K562 (cell line): Measurements from ENCODE around the gene ZBED4. TPM values are rescaled to one million over a fixed set of nuclear protein-coding genes. Genes with fewer than 3 reads are reported as not detected.

Source experiments
- ATAC-seq: fragments of 200-7000 bp; cut with Tn5 transposase; 3 replicates; pipeline ENCODE4 v1.9.1; 2020; ENCODE audit warnings: moderate library complexity
- BruUV-seq: library from RNA; stranded (reverse); fragments of 400-500 nt; replicated peaks from 2 replicates; lab custom pipeline; 2021; lab: Mats Ljungman, UMichigan
- CTCF ChIA-PET: fragments of 300-600 bp; formaldehyde crosslinking; extraction: SDS; loops from one replicate; lab custom pipeline; 2021; ENCODE audit warnings: low intra/inter-chr PET ratio; lab: Yijun Ruan, JAX
- POLR2A ChIA-PET: fragments of 300-600, 350-650 bp; sonication (Branson Sonifier 250); formaldehyde crosslinking; extraction: SDS; loops from one replicate; lab custom pipeline; 2021; ENCODE audit warnings: antibody characterized with exemption, inconsistent platforms; lab: Yijun Ruan, JAX
- DNase-seq, 4 experiments: peaks; one replicate each; pipeline versions ENCODE4 v3.0.0 to v3.0.0-alpha.2; 2011 to 2018; ENCODE audit warnings: low spot score in 3 of 4, mixed read lengths in 3 of 4; ENCODE audit errors: extremely low read depth in 1 of 4
- FAIRE-seq: peaks from 2 replicates; lab custom pipeline; 2011; peaks lifted over from hg19 to GRCh38; lab: Jason Lieb, UNC
- H2AFZ ChIP-seq: 2 replicates; pipeline ENCODE4 v1.6.0; 2011; ENCODE audit warnings: low read depth, low read length, control low read depth, inconsistent platforms
- H3K27ac ChIP-seq: fragments of 200-600 bp; 3 replicates; pipeline ENCODE4 v1.8.0; 2011; ENCODE audit warnings: low read depth, mild to moderate bottlenecking, control low read depth, inconsistent platforms, low read length, moderate library complexity, mixed read lengths; ENCODE audit errors: extremely low read depth
- H3K27me3 ChIP-seq, 2 experiments: fragments of 300-600 bp in 1 of 2; 2 replicates in 1 of 2; 3 replicates in 1 of 2; pipeline versions ENCODE4 v1.6.0 to v1.8.0; 2011; ENCODE audit warnings: inconsistent platforms in 2 of 2, low read length in 2 of 2, mild to moderate bottlenecking in 1 of 2, mixed read lengths in 1 of 2, moderate library complexity in 1 of 2; ENCODE audit not compliant: control insufficient read depth in 2 of 2, insufficient read depth in 2 of 2
- H3K36me3 ChIP-seq: fragments of 300-600 bp; 3 replicates; pipeline ENCODE4 v1.8.0; 2011; ENCODE audit warnings: mild to moderate bottlenecking, low read length, inconsistent platforms; ENCODE audit not compliant: control insufficient read depth, insufficient read depth
- H3K4me1 ChIP-seq, 2 experiments: fragments of 200-600 bp in 1 of 2; replicated peaks in 1 of 2; 2 replicates in 1 of 2; 3 replicates in 1 of 2; pipeline versions ENCODE4 v1.5.1 to v1.8.0; 2011; ENCODE audit warnings: inconsistent platforms in 2 of 2, low read length in 2 of 2, mild to moderate bottlenecking in 1 of 2, mixed read lengths in 1 of 2, moderate library complexity in 1 of 2; ENCODE audit not compliant: control insufficient read depth in 2 of 2, insufficient read depth in 2 of 2
- H3K4me2 ChIP-seq: 2 replicates; pipeline ENCODE4 v1.6.1; 2011; ENCODE audit warnings: low read length, control low read depth, inconsistent platforms, mixed read lengths; ENCODE audit not compliant: insufficient read depth
- H3K4me3 ChIP-seq: fragments of 200-600 bp; sonication (generic), shearing (Covaris generic); 2 replicates; pipeline ENCODE4 v1.5.1; 2016; ENCODE audit warnings: control low read depth, inconsistent platforms
- H3K79me2 ChIP-seq: fragments of 200-600 bp; 3 replicates; pipeline ENCODE4 v1.8.0; 2011; ENCODE audit warnings: low read length, inconsistent platforms; ENCODE audit not compliant: control insufficient read depth, insufficient read depth
- H3K9ac ChIP-seq, 2 experiments: 2 replicates each; pipeline versions ENCODE4 v1.6.0 to v1.6.1; 2011; ENCODE audit warnings: low read depth in 2 of 2, low read length in 2 of 2, control low read depth in 1 of 2, inconsistent platforms in 1 of 2, mild to moderate bottlenecking in 1 of 2, mixed read lengths in 1 of 2; ENCODE audit not compliant: insufficient read depth in 1 of 2
- H3K9me1 ChIP-seq: one replicate; pipeline ENCODE4 v1.6.0; 2011; ENCODE audit warnings: inconsistent platforms, mild to moderate bottlenecking, low read length, moderate library complexity; ENCODE audit not compliant: control insufficient read depth, insufficient read depth
- H3K9me3 ChIP-seq: replicated peaks from 2 replicates; pipeline ENCODE4 v1.5.1; 2011; ENCODE audit warnings: low read depth, low read length, inconsistent platforms; ENCODE audit not compliant: control insufficient read depth, insufficient read depth
- H4K20me1 ChIP-seq: replicated peaks from 2 replicates; pipeline ENCODE4 v1.6.1; 2011; ENCODE audit warnings: low read length, inconsistent platforms, mixed read lengths; ENCODE audit not compliant: control insufficient read depth, insufficient read depth
- EP400 ChIP-seq: fragments of 450-650 bp; IDR thresholded peaks from 2 replicates; pipeline ENCODE4 v1.6.1; 2017; ENCODE audit warnings: antibody characterized with exemption, mild to moderate bottlenecking, moderate library complexity
- POLR2G ChIP-seq: fragments of 200-400 bp; formaldehyde crosslinking; IDR thresholded peaks from 2 replicates; pipeline ENCODE4 v1.6.1; 2017; ENCODE audit warnings: low read depth, mild to moderate bottlenecking, antibody characterized with exemption, low read length, moderate library complexity
- RBBP5 ChIP-seq: fragments of 200-600 bp; sonication (generic); IDR thresholded peaks from 2 replicates; pipeline ENCODE4 v1.6.1; 2012; ENCODE audit warnings: borderline replicate concordance, mild to moderate bottlenecking, low read length, control low read depth, inconsistent platforms; ENCODE audit not compliant: insufficient read depth, poor library complexity, severe bottlenecking
- SIN3B ChIP-seq: fragments of 450-650 bp; IDR thresholded peaks from 2 replicates; pipeline ENCODE4 v1.6.1; 2017; ENCODE audit warnings: low read depth, mild to moderate bottlenecking, moderate library complexity
- TAF7 ChIP-seq: fragments of 450-650 bp; IDR thresholded peaks from 2 replicates; pipeline ENCODE4 v1.6.1; 2016; ENCODE audit warnings: missing genetic modification characterization, missing compliant biosample characterization
- ZFX ChIP-seq: sonication (generic); formaldehyde crosslinking; IDR thresholded peaks from 2 replicates; pipeline ENCODE4 v1.8.0; 2022; ENCODE audit warnings: mild to moderate bottlenecking, missing genetic modification reagents, moderate library complexity
- ZNF12 ChIP-seq: sonication (generic); formaldehyde crosslinking; IDR thresholded peaks from 2 replicates; pipeline ENCODE4 v1.4.0; 2020; ENCODE audit warnings: mild to moderate bottlenecking, missing genetic modification reagents
- WGBS: fragments of 100-300 bp; shearing (Covaris generic); methylation state at CpG from one replicate; pipeline ENCODE4 v1.1.6; 2016; ENCODE audit warnings: low coverage, mixed read lengths; ENCODE audit not compliant: insufficient coverage; ENCODE audit errors: missing lambda C conversion rate; 5-methylcytosine and 5-hydroxymethylcytosine counted together
- in situ Hi-C: fragments of 300-500 bp; cut with MboI; formaldehyde crosslinking; loops from 4 replicates; pipeline ENCODE4 v1.15.0; 2018; ENCODE audit warnings: inconsistent platforms, mixed read lengths
- intact Hi-C: fragments of 100-400 bp; cut with micrococcal nuclease; formaldehyde crosslinking; loops from 2 replicates; pipeline ENCODE4 v1.14.2; 2022
- polyA plus RNA-seq, 8 experiments: library from polyadenylated mRNA; depleted of rRNA in 4 of 8; stranded (reverse) in 5 of 8; unstranded in 3 of 8; fragments of >200 nt; fragmentation: Nextera tagmentation in 2 of 8; fragmentation: Illumina TruSeq in 1 of 8; extraction: Ambion mirVana in 2 of 8; extraction: Trizol in 1 of 8; gene quantifications; 2 replicates each; pipeline versions ENCODE4 v1.2.1 to v1.2.3, GENCODE V29; 2011 to 2014; ENCODE audit warnings: inconsistent platforms in 1 of 8, missing spikeins in 1 of 8
- total RNA-seq, 7 experiments: library from RNA; depleted of rRNA in 6 of 7; stranded (reverse); fragments of >200 nt in 6 of 7; fragmentation: Illumina TruSeq in 2 of 7; extraction: Trizol in 2 of 7; gene quantifications; 2 replicates each; pipeline versions ENCODE4 v1.2.1 to v1.2.3, GENCODE V29; 2011 to 2021; ENCODE audit warnings: low replicate concordance in 1 of 7
- TF ChIP-seq, protein P1 (sequence below): IDR thresholded peaks from 2 replicates; pipeline ENCODE4 v1.6.1; 2016; ENCODE audit warnings: missing genetic modification characterization, missing compliant biosample characterization
- TF ChIP-seq, protein P2 (sequence below): fragments of 450-650 bp; IDR thresholded peaks from 2 replicates; pipeline ENCODE4 v1.6.1; 2017; ENCODE audit warnings: antibody characterized with exemption
- TF ChIP-seq, protein P3 (sequence below), 2 experiments: IDR thresholded peaks; 2 replicates each; pipeline ENCODE4 v1.6.1; 2011; ENCODE audit warnings: borderline replicate concordance in 1 of 2, control low read depth in 1 of 2, low read depth in 1 of 2, low read length in 1 of 2, mild to moderate bottlenecking in 1 of 2, mixed read lengths in 1 of 2, moderate library complexity in 1 of 2; ENCODE audit not compliant: insufficient read depth in 1 of 2, insufficient read length in 1 of 2, poor library complexity in 1 of 2, severe bottlenecking in 1 of 2; ENCODE audit errors: extremely low read depth in 1 of 2
- TF ChIP-seq, protein P4 (sequence below), 2 experiments: fragments of 200-800 bp in 1 of 2; sonication (Bioruptor generic) in 1 of 2; sonication (generic) in 1 of 2; formaldehyde crosslinking in 1 of 2; IDR thresholded peaks in 1 of 2; conservative IDR thresholded peaks in 1 of 2; 2 replicates each; pipeline versions ENCODE4 v1.5.0 to v1.6.1; 2016 to 2020; ENCODE audit warnings: missing compliant biosample characterization in 1 of 2, missing genetic modification characterization in 1 of 2, missing genetic modification reagents in 1 of 2

ZBED4 gene
- total and polyA plus RNA-seq, 9 of the 15 experiments (the other 6 are each of a cell fraction or from before 2014, with no cell fraction given): 1.5 to 16.8 (median 7.4) TPM

DNA sequence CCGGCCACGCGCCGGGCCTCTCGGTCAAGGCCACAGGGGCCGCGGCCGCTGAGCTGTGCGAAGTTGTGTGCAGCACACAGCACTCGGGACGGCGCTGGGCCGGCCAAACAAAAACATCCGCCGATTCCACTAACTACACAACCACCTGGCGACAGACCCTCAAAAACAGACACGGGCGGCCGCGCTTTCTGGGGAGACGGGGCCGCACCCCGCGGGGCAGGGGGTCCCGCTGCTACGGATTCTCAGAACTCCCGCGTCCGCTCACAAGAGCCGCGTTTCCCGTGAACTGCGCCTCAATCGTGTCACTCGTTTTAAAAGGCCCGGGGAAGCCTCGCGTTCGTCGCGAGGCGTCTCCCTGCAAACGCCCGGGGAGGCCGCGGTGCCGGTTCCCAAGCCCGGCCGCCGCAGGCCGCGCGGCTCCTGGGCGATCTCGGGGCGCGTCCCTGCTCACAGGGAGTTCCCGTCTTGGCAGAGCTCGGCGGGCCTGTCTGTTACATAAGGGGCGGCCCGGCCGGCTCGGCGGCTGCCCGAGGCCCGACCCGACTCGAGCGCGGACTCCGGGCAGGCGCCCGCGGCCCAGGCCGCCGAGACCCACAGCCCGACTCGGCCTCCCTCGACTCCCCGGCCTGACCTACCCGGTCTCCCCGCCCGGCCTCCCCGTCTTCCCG lies 26.9 kb upstream of the ZBED4 start:
- Histone ChIP-seq H3K27ac (peak overlapping the region; percentile 82), H3K4me1 (peaks cover 7 to 51% of the 10 kb centered on the region in 2 experiments; a peak in 4 of 5 replicates), H3K4me2 (peak overlapping the region; percentile 87), H3K4me3 (peak overlapping the region; percentile 65), H3K36me3 (peaks cover 36% of the 10 kb centered on the region; the same call in 2 of the 3 replicates), H3K9ac (peak overlapping the region; percentile 82 to 97), H3K9me1 (no peaks in the 10 kb centered on the region), H3K27me3 (peaks cover 0 to 4% of the 10 kb centered on the region in 2 experiments; a peak in 2 of 5 replicates), H3K79me2 (peaks cover 51% of the 10 kb centered on the region), H4K20me1 (peaks cover 18% of the 10 kb centered on the region; the same call in 1 of the 2 replicates), H2AFZ (no peak overlapping the region), H3K9me3 (no peaks in the 10 kb centered on the region)
- ATAC-seq (peak; percentile 75), DNase-seq (peak in 2 of 4 experiments; percentile 45 to 53), FAIRE-seq (no peak)
- ChIA-PET POLR2A (interaction anchor here (0.6 to 2.1 kb wide), 10 partner anchors 10 to 313 kb away, joined by 3 to 10 read pairs (median 4); no protein-coding TSS in a partner anchor), CTCF (no interaction called here)
- 0% methylated on average over 8 of the region's 86 CpGs for WGBS
- in situ Hi-C loops (loop anchor here (10.0 kb wide), 1 partner anchor 88 kb away; the partner anchor contains the start of genes ALG12 and CRELD2), intact Hi-C loops (no loop called here)
- no TSS peak for BruUV-seq
- TF ChIP-seq, protein P1, sequence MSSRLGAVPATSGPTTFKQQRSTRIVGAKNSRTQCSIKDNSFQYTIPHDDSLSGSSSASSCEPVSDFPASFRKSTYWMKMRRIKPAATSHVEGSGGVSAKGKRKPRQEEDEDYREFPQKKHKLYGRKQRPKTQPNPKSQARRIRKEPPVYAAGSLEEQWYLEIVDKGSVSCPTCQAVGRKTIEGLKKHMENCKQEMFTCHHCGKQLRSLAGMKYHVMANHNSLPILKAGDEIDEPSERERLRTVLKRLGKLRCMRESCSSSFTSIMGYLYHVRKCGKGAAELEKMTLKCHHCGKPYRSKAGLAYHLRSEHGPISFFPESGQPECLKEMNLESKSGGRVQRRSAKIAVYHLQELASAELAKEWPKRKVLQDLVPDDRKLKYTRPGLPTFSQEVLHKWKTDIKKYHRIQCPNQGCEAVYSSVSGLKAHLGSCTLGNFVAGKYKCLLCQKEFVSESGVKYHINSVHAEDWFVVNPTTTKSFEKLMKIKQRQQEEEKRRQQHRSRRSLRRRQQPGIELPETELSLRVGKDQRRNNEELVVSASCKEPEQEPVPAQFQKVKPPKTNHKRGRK (tag): no peak
- TF ChIP-seq ZNF12: no peak
- TF ChIP-seq, protein P2, sequence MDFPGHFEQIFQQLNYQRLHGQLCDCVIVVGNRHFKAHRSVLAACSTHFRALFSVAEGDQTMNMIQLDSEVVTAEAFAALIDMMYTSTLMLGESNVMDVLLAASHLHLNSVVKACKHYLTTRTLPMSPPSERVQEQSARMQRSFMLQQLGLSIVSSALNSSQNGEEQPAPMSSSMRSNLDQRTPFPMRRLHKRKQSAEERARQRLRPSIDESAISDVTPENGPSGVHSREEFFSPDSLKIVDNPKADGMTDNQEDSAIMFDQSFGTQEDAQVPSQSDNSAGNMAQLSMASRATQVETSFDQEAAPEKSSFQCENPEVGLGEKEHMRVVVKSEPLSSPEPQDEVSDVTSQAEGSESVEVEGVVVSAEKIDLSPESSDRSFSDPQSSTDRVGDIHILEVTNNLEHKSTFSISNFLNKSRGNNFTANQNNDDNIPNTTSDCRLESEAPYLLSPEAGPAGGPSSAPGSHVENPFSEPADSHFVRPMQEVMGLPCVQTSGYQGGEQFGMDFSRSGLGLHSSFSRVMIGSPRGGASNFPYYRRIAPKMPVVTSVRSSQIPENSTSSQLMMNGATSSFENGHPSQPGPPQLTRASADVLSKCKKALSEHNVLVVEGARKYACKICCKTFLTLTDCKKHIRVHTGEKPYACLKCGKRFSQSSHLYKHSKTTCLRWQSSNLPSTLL: no peak
- peak; percentile 61 for TF ChIP-seq RBBP5
- 0 out of 2 replicates have a peak, but pooled peaks have one; percentile 36 for TF ChIP-seq SIN3B
- peak; percentile 37; the same call in 1 of the 2 replicates for TF ChIP-seq EP400
- no peak for TF ChIP-seq TAF7 (tag)
- TF ChIP-seq, protein P3, sequence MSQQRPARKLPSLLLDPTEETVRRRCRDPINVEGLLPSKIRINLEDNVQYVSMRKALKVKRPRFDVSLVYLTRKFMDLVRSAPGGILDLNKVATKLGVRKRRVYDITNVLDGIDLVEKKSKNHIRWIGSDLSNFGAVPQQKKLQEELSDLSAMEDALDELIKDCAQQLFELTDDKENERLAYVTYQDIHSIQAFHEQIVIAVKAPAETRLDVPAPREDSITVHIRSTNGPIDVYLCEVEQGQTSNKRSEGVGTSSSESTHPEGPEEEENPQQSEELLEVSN (IDR thresholded peaks at IDR 0.05; ENCODE audit: borderline replicate concordance in 1 of 2, extremely low read depth in 1 of 2, insufficient read depth in 1 of 2, insufficient read length in 1 of 2, low read depth in 1 of 2, low read length in 1 of 2, poor library complexity in 1 of 2, severe bottlenecking in 1 of 2): peak in 1 of 2 experiments; percentile 36
- TF ChIP-seq POLR2G: peak; percentile 71
- peak; percentile 83 for TF ChIP-seq ZFX
- TF ChIP-seq, protein P4, sequence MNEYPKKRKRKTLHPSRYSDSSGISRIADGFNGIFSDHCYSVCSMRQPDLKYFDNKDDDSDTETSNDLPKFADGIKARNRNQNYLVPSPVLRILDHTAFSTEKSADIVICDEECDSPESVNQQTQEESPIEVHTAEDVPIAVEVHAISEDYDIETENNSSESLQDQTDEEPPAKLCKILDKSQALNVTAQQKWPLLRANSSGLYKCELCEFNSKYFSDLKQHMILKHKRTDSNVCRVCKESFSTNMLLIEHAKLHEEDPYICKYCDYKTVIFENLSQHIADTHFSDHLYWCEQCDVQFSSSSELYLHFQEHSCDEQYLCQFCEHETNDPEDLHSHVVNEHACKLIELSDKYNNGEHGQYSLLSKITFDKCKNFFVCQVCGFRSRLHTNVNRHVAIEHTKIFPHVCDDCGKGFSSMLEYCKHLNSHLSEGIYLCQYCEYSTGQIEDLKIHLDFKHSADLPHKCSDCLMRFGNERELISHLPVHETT (CRISPR knock-in tag; conservative IDR thresholded peaks at IDR 0.05 in 1 of 2, IDR thresholded peaks at IDR 0.05 in 1 of 2): 0 out of 4 replicates have a peak, but pooled peaks of 1 of the 2 experiments have one; percentile 22
